GM19452 (cell line): ENCODE results near the gene CYP46A1.
"Not testable (repeated sequence)": the region's sequence is repeated elsewhere in the genome, so short reads cannot be mapped to it uniquely, and the experiment has no call there.

Experiments
- ATAC-seq: cut with Tn5 transposase; IDR thresholded peaks from one replicate; pipeline ENCODE4 v1.9.1; 2021; ENCODE audit not compliant: unreplicated experiment

CYP46A1 gene

DNA sequence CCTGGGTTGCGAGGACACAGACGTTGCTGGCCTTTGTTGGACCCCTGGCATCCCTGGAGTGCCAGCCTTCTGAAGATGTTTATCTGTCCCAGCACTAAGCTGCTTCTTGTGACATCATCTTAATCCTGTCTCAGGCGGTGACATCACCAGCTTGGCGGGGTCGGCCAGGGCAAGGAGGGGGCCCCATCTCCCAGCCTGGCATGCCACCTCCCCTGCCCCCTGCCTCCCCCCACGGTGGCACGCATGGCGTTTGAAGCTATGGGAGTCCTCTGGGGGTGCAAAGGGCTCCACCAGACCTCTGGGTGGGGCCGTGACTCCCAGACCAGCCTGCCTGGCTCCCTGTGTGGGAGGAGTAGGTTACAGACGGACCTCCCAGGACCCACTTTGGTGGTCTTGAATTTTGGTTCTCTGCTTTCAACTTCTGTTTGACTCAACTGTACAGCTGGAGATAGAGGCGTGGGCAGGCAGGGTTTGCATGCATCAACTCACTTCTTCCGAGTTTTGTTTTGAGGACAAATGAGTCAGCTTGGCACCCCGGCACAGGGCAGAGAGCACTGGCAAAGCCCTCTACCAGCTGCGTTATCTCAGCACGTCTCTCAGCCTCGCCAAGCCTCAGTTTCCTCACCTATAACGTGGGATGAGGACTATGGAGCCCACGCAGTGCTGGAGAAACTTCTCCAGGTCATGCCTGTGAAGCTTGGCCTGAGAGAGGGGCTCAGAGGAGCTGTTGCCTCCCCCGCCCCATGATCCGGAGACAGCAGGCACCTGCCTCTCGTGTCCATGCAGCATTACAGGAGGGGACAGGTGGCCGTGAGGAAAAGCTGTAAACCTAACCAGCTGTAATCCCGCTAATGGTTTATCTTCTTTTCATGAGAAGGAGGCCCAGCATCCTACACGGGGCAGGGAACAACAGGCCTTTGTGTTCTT lies 70.3 kb downstream of the CYP46A1 start:
- no peak for ATAC-seq

GRCh38 chr14:99755068-99755405 lies 70.9 kb downstream of the CYP46A1 start:
- no peak for ATAC-seq

DNA sequence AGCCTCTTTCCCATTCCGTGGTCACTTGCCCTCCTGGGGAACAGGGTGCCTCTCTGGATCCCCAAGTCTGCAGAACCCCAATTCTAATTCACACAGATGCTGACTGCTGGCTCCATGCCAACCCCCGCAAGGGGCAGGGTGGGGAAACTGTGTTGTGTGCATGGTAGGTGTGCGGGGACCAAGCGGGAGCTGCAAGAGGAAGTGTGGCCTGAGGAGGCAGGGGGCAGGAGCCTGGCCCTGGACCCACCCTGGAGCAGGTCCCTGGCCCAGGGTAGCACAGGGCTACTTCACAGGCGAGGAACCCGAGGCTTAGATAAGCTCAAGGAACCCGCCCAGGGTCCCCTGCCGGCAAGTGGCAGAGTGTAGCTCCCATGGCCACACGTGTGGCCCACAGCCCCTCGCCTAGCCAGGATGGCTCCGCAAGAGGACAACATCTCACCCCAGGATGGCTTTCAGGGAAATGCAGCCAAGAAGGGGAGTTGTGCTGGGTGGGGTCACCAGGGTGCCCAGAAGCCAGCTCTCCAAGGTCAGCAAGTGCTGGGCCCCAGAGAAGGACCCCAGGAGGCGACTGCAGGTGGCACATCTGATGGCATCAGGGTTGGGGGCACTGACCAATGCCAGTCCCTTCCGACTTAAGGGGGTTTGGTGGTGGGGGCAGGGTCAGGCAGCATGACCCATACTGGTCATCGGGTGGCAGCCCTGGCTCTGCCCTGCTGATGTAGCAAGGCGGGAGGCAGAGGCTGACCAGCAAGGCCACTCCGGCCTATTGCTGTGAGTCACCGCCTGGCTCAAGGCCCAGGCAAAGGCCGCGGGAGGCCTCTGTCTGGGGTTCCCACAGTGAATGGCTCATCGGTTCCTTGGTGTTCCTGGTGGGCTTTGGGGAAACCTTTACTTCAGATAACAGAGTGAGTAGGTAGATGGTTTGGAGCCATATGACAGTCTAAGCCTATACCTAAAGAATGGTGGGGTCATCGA lies 71.8 kb downstream of the CYP46A1 start:
- ATAC-seq = no peak

GRCh38 chr14:99756796-99757195 lies 72.7 kb downstream of the CYP46A1 start:
- ATAC-seq = no peak

- ATAC-seq = no peak
Observed at GRCh38 chr14:99757331-99758070, 73.4 kb downstream of the CYP46A1 start.

DNA sequence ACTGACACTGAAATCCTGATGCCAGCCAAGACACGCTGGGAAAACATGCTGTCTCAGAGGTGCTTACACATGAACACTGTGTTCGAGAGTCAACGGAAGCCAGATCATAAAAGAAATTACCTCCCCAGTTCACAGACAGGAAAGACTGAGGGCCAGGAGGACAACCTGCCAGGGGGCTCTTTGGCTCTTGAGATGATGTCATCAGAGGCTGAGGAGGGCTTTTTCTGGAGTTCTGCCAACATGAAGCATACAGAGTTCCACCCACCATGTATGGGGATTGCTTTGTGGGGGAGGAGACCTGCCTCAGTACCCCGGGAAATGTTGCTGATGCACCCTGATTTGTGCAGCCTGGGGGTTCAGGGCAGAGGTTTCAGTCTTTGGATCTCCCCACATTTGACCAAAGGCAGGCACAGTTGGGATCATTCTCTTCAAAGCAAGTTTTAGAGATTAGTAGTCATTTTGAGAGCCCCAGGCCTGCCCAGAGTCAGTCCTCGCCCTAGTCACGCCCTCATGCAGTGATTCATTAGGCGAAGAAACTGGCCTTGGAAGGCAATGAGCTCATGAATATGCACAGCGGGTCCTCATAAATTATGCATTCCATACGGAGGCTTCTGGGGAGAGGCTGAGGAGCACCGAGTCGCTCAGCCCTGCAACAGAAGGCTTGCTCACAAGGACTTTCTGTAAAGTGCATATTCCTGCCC lies 74.2 kb downstream of the CYP46A1 start:
- ATAC-seq = no peak

- ATAC-seq = no peak
Observed at GRCh38 chr14:99758872-99759545, 74.9 kb downstream of the CYP46A1 start.

DNA sequence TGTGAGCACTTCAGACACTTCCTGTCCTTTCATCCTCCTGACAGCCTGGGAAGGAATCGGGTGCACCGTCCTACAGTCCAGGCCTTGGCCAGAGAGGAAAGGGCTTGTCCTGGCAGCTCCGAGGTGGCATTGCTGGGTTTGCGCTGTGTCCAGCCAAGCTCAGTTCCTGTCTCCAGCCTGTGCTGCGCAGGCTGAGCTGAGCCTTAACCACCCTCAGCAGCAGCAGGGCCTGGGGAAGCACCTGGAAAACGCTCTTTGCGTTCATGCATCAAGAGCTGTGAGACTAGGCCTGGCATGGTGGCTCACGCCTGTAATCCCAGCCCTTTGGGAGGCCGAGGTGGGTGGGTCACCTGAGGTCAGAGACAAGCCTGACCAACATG lies 75.4 kb downstream of the CYP46A1 start:
- ATAC-seq = no peak

DNA sequence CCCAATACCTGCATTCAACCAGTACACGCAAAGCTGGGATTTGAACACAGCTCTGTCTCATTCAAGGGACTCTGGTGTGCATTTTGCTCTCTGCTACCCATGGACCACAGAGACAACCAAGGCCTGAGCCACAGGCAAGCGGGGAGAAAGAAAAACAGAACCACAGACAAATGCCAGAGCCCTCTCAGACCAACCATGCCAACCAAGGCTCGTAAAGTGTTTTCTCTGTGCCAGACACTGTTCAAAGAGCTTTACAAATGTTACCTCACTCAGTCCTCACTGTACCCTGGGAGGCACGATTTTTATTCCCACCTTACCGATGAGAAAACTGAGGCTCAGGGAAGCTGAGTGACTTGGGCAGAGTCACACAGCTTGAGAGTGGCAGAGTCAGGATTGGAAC lies 76.7 kb downstream of the CYP46A1 start:
- no peak for ATAC-seq

DNA sequence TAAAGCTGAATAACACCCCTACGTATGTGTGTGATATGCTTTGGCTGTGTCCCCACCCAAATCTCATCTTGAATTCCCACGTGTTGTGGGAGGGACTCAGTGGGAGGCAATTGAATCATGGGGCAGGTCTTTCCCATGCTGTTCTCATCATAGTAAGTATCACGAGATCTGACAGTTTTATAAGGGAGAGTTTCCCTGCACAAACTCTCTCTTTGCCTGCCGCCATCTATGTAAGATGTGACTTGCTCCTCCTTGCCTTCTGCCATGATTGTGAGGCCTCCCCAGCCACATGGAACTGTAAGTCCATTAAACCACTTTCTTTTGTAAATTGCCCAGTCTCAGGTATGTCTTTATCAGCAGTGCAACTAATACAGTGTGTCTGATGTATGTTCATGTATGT lies 78.8 kb downstream of the CYP46A1 start:
- ATAC-seq = not testable (repeated sequence)

DNA sequence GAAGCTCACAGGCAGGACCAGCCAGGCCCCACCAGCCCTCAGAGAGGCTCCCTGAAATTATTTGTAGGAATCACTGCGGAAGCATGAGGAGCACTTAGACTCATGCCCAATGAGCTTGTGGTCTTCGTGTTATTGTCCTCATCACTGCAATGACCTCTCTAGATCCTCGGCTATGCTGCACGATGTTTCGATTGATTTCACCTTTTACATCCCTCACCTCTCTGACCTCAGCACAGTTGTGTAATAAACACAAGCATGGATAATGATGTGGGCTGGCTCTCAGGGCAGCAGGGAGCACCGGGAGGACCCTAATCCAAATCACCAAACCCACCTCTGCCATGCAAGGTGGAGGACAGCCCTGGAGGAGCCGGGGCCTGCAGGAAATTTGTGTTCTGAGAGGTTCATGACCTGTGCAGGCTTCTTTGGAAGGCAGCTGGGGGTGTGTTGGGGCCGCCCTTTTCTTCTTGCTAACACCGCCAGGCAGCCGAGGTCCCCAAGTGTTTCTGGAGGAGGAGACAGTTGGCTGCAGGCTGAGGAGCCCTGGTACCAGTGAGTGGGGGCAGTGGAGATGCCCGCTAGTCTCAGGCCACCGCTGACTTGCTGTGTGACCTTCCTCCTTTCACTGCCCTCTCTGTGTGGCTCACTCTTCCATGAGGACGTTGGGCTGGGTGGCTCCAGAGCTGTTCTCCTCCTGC lies 79.6 kb downstream of the CYP46A1 start:
- no peak for ATAC-seq

DNA sequence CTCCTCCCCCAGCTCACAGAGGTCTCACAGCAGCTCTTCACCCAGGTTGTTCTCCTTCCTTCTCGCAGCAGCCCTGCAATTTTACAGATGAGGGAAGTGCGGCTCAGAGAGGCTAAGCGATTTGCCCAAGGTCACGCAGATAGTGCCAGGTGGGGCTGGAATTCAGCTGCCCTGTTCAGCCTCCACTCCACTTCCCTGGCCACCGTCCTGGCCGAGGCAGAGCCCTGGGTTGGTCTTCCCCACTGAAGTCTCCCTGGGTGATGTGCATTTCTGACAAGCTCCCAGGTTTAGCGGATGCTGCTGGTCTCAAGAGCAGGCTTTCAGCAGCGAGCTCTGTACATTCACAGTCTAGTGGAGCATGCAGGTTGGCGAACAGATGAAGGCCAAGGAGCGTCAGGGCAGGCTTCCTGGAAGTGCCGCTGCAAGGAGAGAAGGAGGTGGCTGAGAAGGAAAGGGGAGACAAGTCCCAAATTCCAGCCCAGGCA lies 80.2 kb downstream of the CYP46A1 start:
- no peak for ATAC-seq

- no peak for ATAC-seq
Observed at GRCh38 chr14:99768381-99768780, 84.3 kb downstream of the CYP46A1 start.

GRCh38 chr14:99769123-99769522 lies 85.0 kb downstream of the CYP46A1 start:
- ATAC-seq = no peak

GRCh38 chr14:99769799-99770198 lies 85.7 kb downstream of the CYP46A1 start:
- no peak for ATAC-seq

DNA sequence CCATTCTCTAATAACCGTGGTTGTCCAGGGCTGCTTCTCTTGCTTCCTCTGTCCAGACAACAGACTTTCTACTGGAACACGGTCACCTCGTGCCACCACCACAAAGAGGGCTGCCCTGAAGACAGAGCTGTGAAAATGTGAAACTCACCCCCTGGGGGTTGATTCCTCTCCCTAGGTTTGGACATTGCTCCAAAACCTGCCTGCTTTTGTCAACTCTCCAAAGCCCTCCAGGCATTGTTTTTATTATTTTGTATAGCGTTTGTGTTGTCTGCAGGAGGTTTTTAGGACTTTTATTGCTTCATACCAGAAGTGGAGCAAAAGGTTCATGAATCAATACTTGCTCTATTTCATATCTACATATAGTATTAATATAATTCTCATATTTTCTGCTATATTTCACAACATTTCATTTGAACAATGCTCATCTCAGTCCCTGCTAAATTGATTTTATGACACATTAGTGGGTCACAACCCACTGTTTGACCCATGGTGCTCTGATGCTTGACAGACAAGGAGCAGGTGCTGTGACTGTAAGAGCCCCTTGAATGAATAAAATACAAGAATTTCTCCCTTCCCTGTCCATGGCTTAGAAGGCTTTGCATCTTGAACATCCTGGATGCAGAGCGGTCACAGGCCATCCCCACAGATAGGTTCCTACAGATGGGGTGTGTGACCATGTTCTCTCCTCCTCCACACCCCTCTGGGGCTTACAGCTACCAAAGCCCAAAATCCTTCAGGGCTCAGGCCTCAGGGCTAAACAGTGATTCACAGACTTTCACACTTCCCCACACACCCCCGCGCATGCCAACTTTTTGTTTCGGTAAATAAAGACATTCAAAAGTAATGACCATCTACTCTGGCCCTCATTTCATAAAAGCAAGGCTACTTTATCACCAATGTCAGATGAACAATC lies 88.5 kb downstream of the CYP46A1 start:
- no peak for ATAC-seq

DNA sequence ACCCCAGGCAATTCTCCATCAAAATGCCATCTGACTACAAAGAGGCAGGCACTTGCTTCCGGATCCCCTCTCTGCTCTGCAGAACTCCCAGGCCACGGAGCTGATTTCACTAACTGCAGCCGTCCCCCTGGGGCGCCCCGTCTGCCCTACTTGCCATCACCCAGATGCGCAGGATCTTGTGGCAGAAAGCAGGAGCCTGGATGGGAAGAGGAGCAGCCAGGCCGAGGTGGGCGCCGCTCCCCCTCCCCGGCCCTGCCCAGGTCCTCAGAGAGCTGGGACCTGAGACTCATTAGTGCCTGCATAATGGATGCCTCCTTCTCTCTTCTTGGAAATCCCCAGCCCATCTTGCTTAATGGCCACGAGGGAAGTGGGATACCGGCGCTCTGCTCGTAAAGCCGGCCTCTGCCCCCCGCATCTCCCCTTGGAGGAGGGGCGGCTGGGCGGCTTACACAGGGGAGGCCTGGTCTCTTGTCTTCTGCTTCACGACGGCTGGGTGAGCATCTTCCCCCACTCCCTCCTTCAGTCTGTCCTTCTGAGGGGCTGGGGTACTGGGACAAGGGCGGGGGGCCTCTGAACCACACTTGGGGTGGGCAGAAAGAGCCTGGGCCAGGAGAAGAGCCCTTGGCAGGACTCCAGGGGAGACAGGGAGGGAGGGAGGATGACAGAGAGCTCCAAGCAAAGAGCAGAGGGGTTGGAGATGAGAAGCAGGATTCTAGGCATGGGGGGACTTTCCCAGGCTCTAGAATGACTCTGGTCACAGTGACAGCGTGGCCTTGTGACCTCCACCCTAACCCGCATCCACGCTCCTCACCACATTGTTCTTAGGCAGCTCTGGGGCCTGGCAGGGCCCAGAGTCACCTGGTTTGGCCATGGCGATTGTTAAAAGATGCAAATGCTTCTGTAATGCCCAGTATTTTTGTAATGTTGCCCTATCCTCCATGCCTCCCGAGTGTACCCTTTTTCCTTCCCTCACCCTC lies 89.7 kb downstream of the CYP46A1 start:
- no peak for ATAC-seq
